ENCODE data around the gene THYN1.
"Not testable (repeated sequence)": the region's sequence is repeated elsewhere in the genome, so short reads cannot be mapped to it uniquely, and the experiment has no call there.

THYN1 gene

GRCh38 chr11:134261626-134262488 is 8.7 kb upstream of the THYN1 start:
- Histone ChIP-seq H3K27ac (ENCODE audit: low read length) (no peak overlapping the region), H3K9me3 (ENCODE audit: control insufficient read depth, insufficient read depth, low read length) (no peaks in the 10 kb centered on the region), H3K4me1 (ENCODE audit: control insufficient read depth, insufficient read depth, low read length) (peaks cover 2% of the 10 kb centered on the region), H3K36me3 (ENCODE audit: control insufficient read depth, insufficient read depth, low read length) (peaks cover 34% of the 10 kb centered on the region), H3K27me3 (ENCODE audit: control insufficient read depth, insufficient read depth, low read length) (no peaks in the 10 kb centered on the region), H3K4me3 (ENCODE audit: low read length) (no peak overlapping the region)
- no peak for DNase-seq (ENCODE audit: low read depth, low spot score)
- WGBS (ENCODE audit: insufficient coverage, insufficient read length): no CpG with 5 or more reads among the region's 14 CpGs

GRCh38 chr11:134260983-134261382 is 7.8 kb upstream of the THYN1 start:
- WGBS (ENCODE audit: insufficient coverage, insufficient read length): no CpG with 5 or more reads among the region's 16 CpGs
- Histone ChIP-seq H3K36me3 (ENCODE audit: control insufficient read depth, insufficient read depth, low read length) (peaks cover 34% of the 10 kb centered on the region), H3K4me3 (ENCODE audit: low read length) (no peak overlapping the region), H3K27ac (ENCODE audit: low read length) (no peak overlapping the region), H3K9me3 (ENCODE audit: control insufficient read depth, insufficient read depth, low read length) (no peaks in the 10 kb centered on the region), H3K27me3 (ENCODE audit: control insufficient read depth, insufficient read depth, low read length) (no peaks in the 10 kb centered on the region), H3K4me1 (ENCODE audit: control insufficient read depth, insufficient read depth, low read length) (no peaks in the 10 kb centered on the region; the same call in 1 of the 2 replicates)
- no peak for DNase-seq (ENCODE audit: low read depth, low spot score)

- no peaks in the 10 kb centered on the region for H3K9me3 ChIP-seq (ENCODE audit: control insufficient read depth, insufficient read depth, low read length)
- no peaks in the 10 kb centered on the region for H3K27me3 ChIP-seq (ENCODE audit: control insufficient read depth, insufficient read depth, low read length)
- peaks cover 34% of the 10 kb centered on the region for H3K36me3 ChIP-seq (ENCODE audit: control insufficient read depth, insufficient read depth, low read length)
- H3K4me1 ChIP-seq (ENCODE audit: control insufficient read depth, insufficient read depth, low read length): no peaks in the 10 kb centered on the region; the same call in 1 of the 2 replicates
- no peak overlapping the region for H3K4me3 ChIP-seq (ENCODE audit: low read length)
- no peak overlapping the region for H3K27ac ChIP-seq (ENCODE audit: low read length)
- no peak for DNase-seq (ENCODE audit: low read depth, low spot score)
Measured at GRCh38 chr11:134260503-134260902, 7.4 kb upstream of the THYN1 start.

DNA sequence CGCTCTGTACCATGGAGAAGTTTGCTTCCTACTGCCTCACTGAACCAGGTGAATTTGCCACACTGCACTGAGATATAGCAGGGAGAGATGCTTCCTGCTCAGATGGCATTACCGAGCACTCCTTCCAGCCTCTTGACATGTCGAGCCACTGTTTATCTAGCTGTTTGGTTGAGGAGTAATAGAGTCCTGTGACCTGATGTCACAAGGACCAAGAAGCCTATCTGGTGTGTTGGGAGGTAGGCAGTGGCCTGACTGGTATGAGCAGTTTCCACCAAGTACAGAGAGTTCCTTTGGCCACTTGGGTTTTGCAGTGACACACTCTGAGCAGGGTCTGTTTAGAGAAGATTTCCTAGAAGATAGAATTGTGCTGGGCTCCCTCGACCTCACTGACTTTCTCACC is 5.4 kb upstream of the THYN1 start:
- WGBS (ENCODE audit: insufficient coverage, insufficient read length): no CpG with 5 or more reads among the region's 4 CpGs
- Histone ChIP-seq H3K27ac (ENCODE audit: low read length) (no peak overlapping the region), H3K4me1 (ENCODE audit: control insufficient read depth, insufficient read depth, low read length) (no peaks in the 10 kb centered on the region; the same call in 1 of the 2 replicates), H3K36me3 (ENCODE audit: control insufficient read depth, insufficient read depth, low read length) (peaks cover 34% of the 10 kb centered on the region), H3K9me3 (ENCODE audit: control insufficient read depth, insufficient read depth, low read length) (no peaks in the 10 kb centered on the region), H3K4me3 (ENCODE audit: low read length) (no peak overlapping the region), H3K27me3 (ENCODE audit: control insufficient read depth, insufficient read depth, low read length) (no peaks in the 10 kb centered on the region)
- no peak for DNase-seq (ENCODE audit: low read depth, low spot score)

DNA sequence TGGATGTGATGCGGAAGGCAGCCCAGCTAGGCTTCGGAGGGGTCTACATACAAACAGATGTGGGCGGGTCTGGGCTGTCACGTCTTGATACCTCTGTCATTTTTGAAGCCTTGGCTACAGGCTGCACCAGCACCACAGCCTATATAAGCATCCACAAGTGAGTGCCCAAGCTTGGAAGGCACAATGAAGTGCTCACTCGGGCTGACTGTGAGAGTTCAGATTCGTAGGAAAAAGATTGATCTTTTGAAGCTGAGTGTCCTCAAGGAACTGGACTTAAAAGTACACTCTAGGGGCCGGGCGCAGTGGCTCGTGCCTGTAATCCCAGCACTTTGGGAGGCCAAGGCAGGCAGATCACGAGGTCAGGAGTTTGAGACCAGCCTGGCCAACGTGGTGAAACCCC is 3.9 kb upstream of the THYN1 start:
- no CpG with 5 or more reads among the region's 11 CpGs for WGBS (ENCODE audit: insufficient coverage, insufficient read length)
- Histone ChIP-seq H3K4me3 (ENCODE audit: low read length) (no peak overlapping the region), H3K9me3 (ENCODE audit: control insufficient read depth, insufficient read depth, low read length) (no peaks in the 10 kb centered on the region), H3K4me1 (ENCODE audit: control insufficient read depth, insufficient read depth, low read length) (no peaks in the 10 kb centered on the region; the same call in 1 of the 2 replicates), H3K36me3 (ENCODE audit: control insufficient read depth, insufficient read depth, low read length) (peaks cover 28% of the 10 kb centered on the region), H3K27ac (ENCODE audit: low read length) (no peak overlapping the region), H3K27me3 (ENCODE audit: control insufficient read depth, insufficient read depth, low read length) (no peaks in the 10 kb centered on the region)
- DNase-seq (ENCODE audit: low read depth, low spot score): no peak

- H3K4me1 ChIP-seq (ENCODE audit: control insufficient read depth, insufficient read depth, low read length); H3K9me3 ChIP-seq (ENCODE audit: control insufficient read depth, insufficient read depth, low read length); H3K27me3 ChIP-seq (ENCODE audit: control insufficient read depth, insufficient read depth, low read length); DNase-seq (ENCODE audit: low read depth, low spot score); H3K27ac ChIP-seq (ENCODE audit: low read length); H3K4me3 ChIP-seq (ENCODE audit: low read length): not testable (repeated sequence)
- peaks cover 15% of the 10 kb centered on the region for H3K36me3 ChIP-seq (ENCODE audit: control insufficient read depth, insufficient read depth, low read length)
- WGBS (ENCODE audit: insufficient coverage, insufficient read length): no CpG with 5 or more reads among the region's 5 CpGs
Measured at GRCh38 chr11:134255184-134255561, 2.0 kb upstream of the THYN1 start.

GRCh38 chr11:134254433-134255183 is 1.5 kb upstream of the THYN1 start:
- Histone ChIP-seq H3K36me3 (ENCODE audit: control insufficient read depth, insufficient read depth, low read length) (peaks cover 11% of the 10 kb centered on the region), H3K4me1 (ENCODE audit: control insufficient read depth, insufficient read depth, low read length) (no peaks in the 10 kb centered on the region; the same call in 1 of the 2 replicates), H3K4me3 (ENCODE audit: low read length) (no peak overlapping the region; the same call in 1 of the 2 replicates), H3K9me3 (ENCODE audit: control insufficient read depth, insufficient read depth, low read length) (no peaks in the 10 kb centered on the region), H3K27me3 (ENCODE audit: control insufficient read depth, insufficient read depth, low read length) (no peaks in the 10 kb centered on the region), H3K27ac (ENCODE audit: low read length) (no peak overlapping the region)
- no CpG with 5 or more reads among the region's 3 CpGs for WGBS (ENCODE audit: insufficient coverage, insufficient read length)
- DNase-seq (ENCODE audit: low read depth, low spot score): no peak

GRCh38 chr11:134252346-134253187 is 585 bp downstream of the THYN1 start:
- Histone ChIP-seq H3K27ac (ENCODE audit: low read length) (no peak overlapping the region), H3K27me3 (ENCODE audit: control insufficient read depth, insufficient read depth, low read length) (no peaks in the 10 kb centered on the region), H3K4me1 (ENCODE audit: control insufficient read depth, insufficient read depth, low read length) (no peaks in the 10 kb centered on the region; the same call in 1 of the 2 replicates), H3K4me3 (ENCODE audit: low read length) (peak overlapping the region; percentile 71; the same call in 1 of the 2 replicates), H3K36me3 (ENCODE audit: control insufficient read depth, insufficient read depth, low read length) (peaks cover 3% of the 10 kb centered on the region; the same call in 1 of the 2 replicates), H3K9me3 (ENCODE audit: control insufficient read depth, insufficient read depth, low read length) (no peaks in the 10 kb centered on the region)
- no peak for DNase-seq (ENCODE audit: low read depth, low spot score)
- no CpG with 5 or more reads among the region's 27 CpGs for WGBS (ENCODE audit: insufficient coverage, insufficient read length)

GRCh38 chr11:134250675-134251074 is 2.5 kb downstream of the THYN1 start:
- no peaks in the 10 kb centered on the region for H3K9me3 ChIP-seq (ENCODE audit: control insufficient read depth, insufficient read depth, low read length)
- WGBS (ENCODE audit: insufficient coverage, insufficient read length): no CpG with 5 or more reads among the region's 2 CpGs
- no peak overlapping the region for H3K4me3 ChIP-seq (ENCODE audit: low read length)
- DNase-seq (ENCODE audit: low read depth, low spot score): no peak
- H3K36me3 ChIP-seq (ENCODE audit: control insufficient read depth, insufficient read depth, low read length): peaks cover 3% of the 10 kb centered on the region; the same call in 1 of the 2 replicates
- H3K27ac ChIP-seq (ENCODE audit: low read length): no peak overlapping the region
- H3K27me3 ChIP-seq (ENCODE audit: control insufficient read depth, insufficient read depth, low read length): no peaks in the 10 kb centered on the region
- no peaks in the 10 kb centered on the region; the same call in 1 of the 2 replicates for H3K4me1 ChIP-seq (ENCODE audit: control insufficient read depth, insufficient read depth, low read length)

DNA sequence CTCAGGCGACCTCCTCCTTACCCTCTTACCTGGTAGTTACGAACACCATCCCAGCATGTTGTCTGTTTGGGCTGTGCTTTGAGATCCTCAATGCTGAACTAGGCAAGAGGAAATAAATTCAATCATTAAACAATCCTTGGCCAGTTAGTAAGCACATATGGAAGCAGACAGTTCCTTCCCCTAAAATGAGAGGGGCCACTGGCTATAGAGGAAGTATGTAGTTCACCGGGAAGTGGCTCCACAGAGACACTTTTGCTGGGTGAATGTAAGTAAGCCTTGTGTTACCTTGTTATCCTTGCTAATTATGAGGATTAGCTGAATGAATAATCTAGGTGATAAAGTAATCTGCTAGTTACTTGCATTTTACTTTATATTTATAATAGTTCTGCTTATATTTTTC is 2.9 kb downstream of the THYN1 start:
- no peak for DNase-seq (ENCODE audit: low read depth, low spot score)
- no peak overlapping the region for H3K27ac ChIP-seq (ENCODE audit: low read length)
- no peaks in the 10 kb centered on the region for H3K9me3 ChIP-seq (ENCODE audit: control insufficient read depth, insufficient read depth, low read length)
- H3K27me3 ChIP-seq (ENCODE audit: control insufficient read depth, insufficient read depth, low read length): no peaks in the 10 kb centered on the region
- H3K36me3 ChIP-seq (ENCODE audit: control insufficient read depth, insufficient read depth, low read length): peaks cover 4% of the 10 kb centered on the region; the same call in 1 of the 2 replicates
- WGBS (ENCODE audit: insufficient coverage, insufficient read length): no CpG with 5 or more reads among the region's 3 CpGs
- H3K4me3 ChIP-seq (ENCODE audit: low read length): no peak overlapping the region
- H3K4me1 ChIP-seq (ENCODE audit: control insufficient read depth, insufficient read depth, low read length): no peaks in the 10 kb centered on the region; the same call in 1 of the 2 replicates
